ENCODE results near the gene DQX1. TPM values are rescaled to one million over a fixed set of nuclear protein-coding genes. Genes with fewer than 3 reads are reported as not detected.
A peak's percentile ranks its signal among the peaks of the same experiment; 100 is the strongest.

The DQX1 gene
- total RNA-seq = under 1 TPM in 2 of 3 donors, not detected in 1; 0.21 to 0.43 TPM
- total RNA-seq (2013) = 0.20 TPM

GRCh38 chr2:74525717-74526648 lies at the start of gene DQX1:
Gene DQX1 (minus strand): TSS chr2:74526231. CDS start chr2:74525729, 502 bp downstream.
- no peak for TF ChIP-seq CTCF (IDR thresholded peaks at IDR 0.05)
- ATAC-seq = no peak
- no peak within 1 kb of the TSS for H3K27ac ChIP-seq (ENCODE audit: low read length)
- intact Hi-C loops (cut with micrococcal nuclease) = no loop called here
- H3K4me3 ChIP-seq (ENCODE audit: low read length) = no peak within 1 kb of the TSS
- peaks cover 23% of the 10 kb centered on the region for H3K4me1 ChIP-seq (ENCODE audit: control insufficient read depth, insufficient read depth, low read length)
- H3K9me3 ChIP-seq (ENCODE audit: control insufficient read depth, insufficient read depth, low read length) = no peaks in the 10 kb centered on the region
- H3K4me1 Mint-ChIP-seq = peaks cover 22 to 29% of the 10 kb centered on the region in 2 donors
- peaks cover 27% of the 10 kb centered on the region for H3K36me3 ChIP-seq (ENCODE audit: control insufficient read depth, insufficient read depth, low read length)
- H3K36me3 Mint-ChIP-seq = peaks cover 10% of the 10 kb centered on the region
- H3K27me3 ChIP-seq (ENCODE audit: control insufficient read depth, insufficient read depth, low read length) = no peaks in the 10 kb centered on the region
- DNase-seq = peak in 1 of 2 donors; percentile 60
- peak within 1 kb of the TSS; percentile 50 for H3K4me3 Mint-ChIP-seq
- no peaks in the 10 kb centered on the region for H3K27me3 Mint-ChIP-seq (ENCODE audit: low read depth in 2 of 2)
- H3K27ac Mint-ChIP-seq = peak within 1 kb of the TSS; percentile 11 to 58
- H3K9me3 Mint-ChIP-seq = no peaks in the 10 kb centered on the region
- 76% methylated on average over 11 of the region's 11 CpGs for WGBS (ENCODE audit: insufficient coverage)

GRCh38 chr2:74575320-74575719 lies 49.3 kb upstream of the DQX1 start:
- Mint-ChIP-seq H3K27ac (no peak overlapping the region), H3K36me3 (no peaks in the 10 kb centered on the region), H3K4me1 (peaks cover 13 to 15% of the 10 kb centered on the region in 2 donors), H3K27me3 (ENCODE audit: low read depth in 2 of 2) (peaks cover 9 to 10% of the 10 kb centered on the region in 2 donors), H3K9me3 (no peaks in the 10 kb centered on the region), H3K4me3 (no peak overlapping the region)
- Histone ChIP-seq H3K4me1 (ENCODE audit: control insufficient read depth, insufficient read depth, low read length) (no peaks in the 10 kb centered on the region), H3K4me3 (ENCODE audit: low read length) (no peak overlapping the region), H3K27me3 (ENCODE audit: control insufficient read depth, insufficient read depth, low read length) (no peaks in the 10 kb centered on the region), H3K36me3 (ENCODE audit: control insufficient read depth, insufficient read depth, low read length) (no peaks in the 10 kb centered on the region), H3K9me3 (ENCODE audit: control insufficient read depth, insufficient read depth, low read length) (no peaks in the 10 kb centered on the region), H3K27ac (ENCODE audit: low read length) (no peak overlapping the region)
- no peak for TF ChIP-seq CTCF (IDR thresholded peaks at IDR 0.05)
- intact Hi-C loops (cut with micrococcal nuclease) = no loop called here
- 96% methylated on average over 4 of the region's 4 CpGs for WGBS (ENCODE audit: insufficient coverage)
- DNase-seq = no peak
- ATAC-seq = no peak

- Histone ChIP-seq H3K9me3 (ENCODE audit: control insufficient read depth, insufficient read depth, low read length) (no peaks in the 10 kb centered on the region), H3K27me3 (ENCODE audit: control insufficient read depth, insufficient read depth, low read length) (no peaks in the 10 kb centered on the region), H3K36me3 (ENCODE audit: control insufficient read depth, insufficient read depth, low read length) (no peaks in the 10 kb centered on the region), H3K27ac (ENCODE audit: low read length) (peak overlapping the region; percentile 49), H3K4me1 (ENCODE audit: control insufficient read depth, insufficient read depth, low read length) (no peaks in the 10 kb centered on the region), H3K4me3 (ENCODE audit: low read length) (no peak overlapping the region)
- DNase-seq (peak in 1 of 2 donors; percentile 62), ATAC-seq (peak in 2 of 3 donors; percentile 44 to 61)
- H3K36me3 Mint-ChIP-seq = no peaks in the 10 kb centered on the region
- peak overlapping the region; percentile 53 to 75 for H3K27ac Mint-ChIP-seq
- no peak for TF ChIP-seq CTCF (IDR thresholded peaks at IDR 0.05)
- WGBS (ENCODE audit: insufficient coverage) = 27% methylated on average over 6 of the region's 7 CpGs
- peaks cover 10% of the 10 kb centered on the region in 2 donors for H3K27me3 Mint-ChIP-seq (ENCODE audit: low read depth in 2 of 2)
- no peaks in the 10 kb centered on the region for H3K9me3 Mint-ChIP-seq
- peak overlapping the region; percentile 67 for H3K4me3 Mint-ChIP-seq
- intact Hi-C loops (cut with micrococcal nuclease) = no loop called here
- H3K4me1 Mint-ChIP-seq = peaks cover 13 to 15% of the 10 kb centered on the region in 2 donors
Measured at GRCh38 chr2:74573747-74574562, 47.9 kb upstream of the DQX1 start.
